Activated effector memory CD4-positive, alpha-beta T cell treated with anti-CD3 and anti-CD28 coated beads, Interleukin-2, amount 50 U/mL, for 16 hours (primary cell): ENCODE results near the gene CAPN12.

ENCODE experiments used
- DNase-seq: peaks from one replicate; pipeline ENCODE4 v3.0.0-alpha.2; 2020

Gene CAPN12

GRCh38 chr19:38725469-38726283 lies 18.6 kb downstream of the CAPN12 start:
- no peak for DNase-seq

GRCh38 chr19:38723990-38724854 lies 20.1 kb downstream of the CAPN12 start:
- no peak for DNase-seq

- DNase-seq = no peak
Measured at GRCh38 chr19:38723606-38723965, 20.7 kb downstream of the CAPN12 start.

GRCh38 chr19:38722947-38723605 lies 21.2 kb downstream of the CAPN12 start:
- DNase-seq = no peak

GRCh38 chr19:38721979-38722773 lies 22.1 kb downstream of the CAPN12 start:
- DNase-seq = no peak

- no peak for DNase-seq
Measured at GRCh38 chr19:38721496-38721895, 22.8 kb downstream of the CAPN12 start.

- DNase-seq = no peak
Measured at GRCh38 chr19:38720559-38721236, 23.6 kb downstream of the CAPN12 start.

- no peak for DNase-seq
Measured at GRCh38 chr19:38719761-38720558, 24.3 kb downstream of the CAPN12 start.

GRCh38 chr19:38718747-38719543 lies 25.3 kb downstream of the CAPN12 start:
- DNase-seq = no peak

GRCh38 chr19:38717855-38718254 lies 26.4 kb downstream of the CAPN12 start:
- DNase-seq = no peak

GRCh38 chr19:38717051-38717450 lies 27.2 kb downstream of the CAPN12 start:
- no peak for DNase-seq

GRCh38 chr19:38715555-38715954 lies 28.7 kb downstream of the CAPN12 start:
- DNase-seq = no peak

- DNase-seq = no peak
Measured at GRCh38 chr19:38714354-38714778, 29.9 kb downstream of the CAPN12 start.

- no peak for DNase-seq
Measured at GRCh38 chr19:38713865-38714264, 30.4 kb downstream of the CAPN12 start.

- DNase-seq = no peak
Measured at GRCh38 chr19:38713227-38713649, 31.0 kb downstream of the CAPN12 start.

GRCh38 chr19:38712161-38712748 lies 32.0 kb downstream of the CAPN12 start:
- DNase-seq = no peak

GRCh38 chr19:38711726-38712153 lies 32.5 kb downstream of the CAPN12 start:
- no peak for DNase-seq

- DNase-seq = no peak
Measured at GRCh38 chr19:38710928-38711725, 33.1 kb downstream of the CAPN12 start.

GRCh38 chr19:38710416-38710702 lies 33.9 kb downstream of the CAPN12 start:
- no peak for DNase-seq
